Right cardiac atrium (tissue), 5 donors: ENCODE measurements around the gene ZDHHC17. TPM values are rescaled to one million over a fixed set of nuclear protein-coding genes. Genes with fewer than 3 reads are reported as not detected.

Experiments
- ATAC-seq, 2 donors: fragments of 200-7000 bp; cut with Tn5 transposase; one replicate each; pipeline versions ENCODE4 v1.8.0 to v1.9.1; 2020; ENCODE audit warnings: moderate library complexity in 2 of 2, mild to moderate bottlenecking in 1 of 2
- DNase-seq, 3 donors: peaks; one replicate each; pipeline ENCODE4 v3.0.0-alpha.2; 2020
- H3K27ac ChIP-seq: one replicate; pipeline ENCODE4 v1.5.1; 2013; ENCODE audit warnings: mild to moderate bottlenecking, low read length, control low read depth, moderate library complexity
- H3K27me3 ChIP-seq: one replicate; pipeline ENCODE4 v1.6.1; 2013; ENCODE audit not compliant: control insufficient read depth, insufficient read depth
- H3K4me1 ChIP-seq: one replicate; pipeline ENCODE4 v1.6.1; 2013; ENCODE audit warnings: low read length; ENCODE audit not compliant: control insufficient read depth, insufficient read depth
- H3K4me3 ChIP-seq: one replicate; pipeline ENCODE4 v1.5.1; 2013; ENCODE audit warnings: low read length, control low read depth
- H3K9me3 ChIP-seq: one replicate; pipeline ENCODE4 v1.6.1; 2013; ENCODE audit warnings: low read length; ENCODE audit not compliant: control insufficient read depth
- WGBS: extraction: QIAGEN DNeasy Blood & Tissue Kit; methylation state at CpG from one replicate; pipeline ENCODE4 v1.1.7; 2013; 5-methylcytosine and 5-hydroxymethylcytosine counted together
- intact Hi-C, 4 donors: fragments of 100-400 bp; cut with DNase I; formaldehyde crosslinking; loops; one replicate each; pipeline versions ENCODE4 v1.11.0 to v1.14.0; 2022 to 2023
- polyA plus RNA-seq: library from polyadenylated mRNA; stranded (reverse); fragments of 200-250 nt; gene quantifications from one replicate; pipeline ENCODE4 v1.2.3, GENCODE V29; 2013
- total RNA-seq, 4 donors: library from RNA; stranded (reverse); fragmentation: NEBNext Ultra II Directional; extraction: Animal tissue kit (Norgen Biotek cat#: 25700); gene quantifications; one replicate each; pipeline ENCODE4 v1.2.1, GENCODE V29; 2021
- donor health status: healthy with polysubstance abuse.
- donor health status: DM: no; HTN: yes; CAD: no.
- donor health status: DM: no; HTN: no; CAD: no.
- donor health status: DM: no; HTN: yes; CAD: no; lungs with severe emphysema.
- donor health status: DM: yes; HTN: yes; CAD: no.

The ZDHHC17 gene
- total and polyA plus RNA-seq, 5 donors = 11.7 to 30.4 (median 23.0) TPM

DNA sequence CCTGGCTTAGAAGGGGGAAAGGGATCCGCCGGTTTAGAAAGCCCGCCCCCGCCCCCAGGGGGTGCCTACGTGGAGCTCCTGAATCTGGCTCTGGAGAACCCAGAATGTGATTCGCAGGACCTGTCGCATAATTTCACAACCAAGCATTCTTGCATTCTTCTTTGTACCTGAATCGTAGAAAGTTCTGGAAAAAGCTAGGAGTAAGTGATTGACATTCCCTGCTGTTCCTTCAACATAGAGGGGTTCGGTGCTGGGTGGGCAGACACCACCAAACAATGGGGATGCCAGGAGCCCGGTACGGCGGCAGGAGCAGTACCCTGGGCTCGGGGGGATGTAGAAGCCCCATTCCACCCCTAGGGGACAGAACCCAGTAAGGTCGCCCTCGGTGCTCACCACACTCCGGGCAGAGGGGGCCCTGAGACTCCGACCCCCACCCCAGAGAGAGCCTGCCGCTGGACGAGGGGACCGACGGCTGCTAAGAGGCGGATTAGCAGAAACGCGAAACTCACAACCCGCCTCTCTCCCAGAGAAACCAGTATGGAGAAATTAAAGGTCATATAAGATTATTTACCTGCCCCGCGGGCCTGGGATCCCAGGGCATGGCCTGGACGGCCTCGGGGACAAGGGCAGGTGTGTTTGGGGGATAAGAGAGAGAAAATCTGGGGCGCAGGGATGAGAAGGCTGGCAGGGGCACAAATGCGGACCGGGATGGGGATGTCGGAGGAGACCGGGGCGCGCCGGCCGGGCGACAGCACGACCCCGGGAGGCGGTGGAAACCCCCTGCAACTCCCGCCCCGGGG is 114.4 kb downstream of the ZDHHC17 start:
- DNase-seq (peak; percentile 25 to 50 (median 50)), ATAC-seq (peak; percentile 22 to 30)
- Histone ChIP-seq H3K4me3 (peak overlapping the region; percentile 54), H3K27ac (peak overlapping the region; percentile 40), H3K27me3 (no peaks in the 10 kb centered on the region), H3K9me3 (no peaks in the 10 kb centered on the region), H3K4me1 (peaks cover 4% of the 10 kb centered on the region)
- 1% methylated on average over 44 of the region's 44 CpGs for WGBS
- intact Hi-C loops = no loop called here

DNA sequence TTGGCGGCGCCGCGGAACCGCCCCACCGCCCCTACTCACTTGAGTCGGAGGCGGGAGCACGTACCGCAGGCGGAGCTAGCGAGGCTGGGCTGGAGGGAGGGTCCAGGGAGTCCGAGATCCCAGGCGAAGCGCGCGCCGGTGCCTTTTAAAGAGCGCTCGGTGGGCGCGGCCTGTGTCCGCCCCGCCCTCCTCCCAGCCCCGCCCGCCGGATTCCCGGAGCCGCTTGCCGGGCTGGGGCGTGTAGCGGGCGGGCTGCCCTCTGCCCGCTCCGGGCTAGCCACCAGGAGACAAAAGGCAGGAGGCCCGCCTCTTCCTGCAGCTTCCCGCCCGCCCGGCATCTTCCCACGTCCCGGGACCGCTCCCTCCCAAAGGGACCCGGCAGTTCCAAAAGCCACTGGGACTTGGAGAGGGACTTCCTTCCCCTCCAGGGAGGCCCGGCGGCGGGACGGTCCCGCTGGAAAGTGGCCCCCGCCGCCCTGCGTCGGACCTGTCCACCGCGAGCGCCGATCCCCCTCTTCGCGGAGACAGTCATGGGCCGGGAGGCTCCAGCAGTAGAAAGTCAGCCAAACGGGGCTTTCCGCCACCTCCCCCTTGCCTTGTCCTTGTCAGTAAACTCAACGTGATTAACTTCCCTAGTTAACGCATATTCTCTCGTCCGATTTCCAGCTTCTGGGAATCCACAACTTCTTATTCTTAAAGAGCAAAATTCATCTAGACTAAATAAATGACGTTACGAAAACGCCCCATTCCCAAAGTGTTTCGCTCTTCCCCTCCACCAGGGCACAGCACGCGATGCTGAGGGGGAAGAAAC is 115.2 kb downstream of the ZDHHC17 start, which contains the start of gene CSRP2:
Gene CSRP2, minus strand, starts transcription at position 121 of the 811 bp plus-strand sequence. CDS start 12,759 bp downstream, outside the sequence.
- Histone ChIP-seq H3K4me3 (peak within 1 kb of the TSS; percentile 54), H3K4me1 (peaks cover 4% of the 10 kb centered on the region), H3K9me3 (no peaks in the 10 kb centered on the region), H3K27me3 (no peaks in the 10 kb centered on the region), H3K27ac (peak within 1 kb of the TSS; percentile 71)
- ATAC-seq (peak; percentile 98 to 99), DNase-seq (peak; percentile 90 to 96 (median 95))
- under 1% methylated on average over 71 of the region's 71 CpGs for WGBS
- intact Hi-C loops = no loop called here

DNA sequence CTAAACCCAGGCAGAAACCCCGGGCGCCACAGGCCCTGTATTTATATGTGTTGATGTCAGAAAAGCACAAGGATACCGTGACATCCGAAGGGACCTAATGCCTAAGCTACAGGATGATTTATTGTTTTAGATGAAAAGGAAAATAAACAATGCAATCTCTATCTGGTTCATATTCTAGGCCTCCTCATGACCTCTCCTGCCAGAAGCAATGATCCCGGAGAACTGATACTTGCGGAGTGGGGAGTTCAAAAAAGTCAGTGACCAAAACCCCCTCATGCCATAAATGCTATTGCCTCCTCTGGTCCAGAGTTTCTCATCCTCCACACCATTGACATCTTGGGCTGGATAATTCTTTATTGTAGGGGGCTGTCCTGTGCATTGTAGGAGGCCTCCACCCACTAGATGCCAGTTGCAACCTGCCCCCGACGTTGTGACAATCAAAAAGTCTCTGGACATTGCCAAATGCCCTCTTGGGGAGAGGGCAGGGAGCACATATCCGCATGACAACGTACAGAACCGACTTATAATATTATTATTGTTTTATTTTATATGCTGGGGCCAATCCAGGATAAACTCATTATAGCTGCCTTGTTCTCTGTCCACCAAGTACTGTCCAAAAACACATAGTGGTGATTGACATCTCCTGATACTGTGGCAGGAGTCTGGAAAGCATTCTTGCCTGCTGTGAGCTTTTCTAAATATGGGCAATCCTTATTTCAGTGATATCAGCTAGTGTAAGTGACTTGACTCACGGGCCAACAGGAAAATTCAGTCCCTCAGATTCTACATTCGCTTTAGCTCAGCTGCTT is 116.0 kb downstream of the ZDHHC17 start:
- peak overlapping the region; percentile 71 for H3K27ac ChIP-seq
- no peaks in the 10 kb centered on the region for H3K9me3 ChIP-seq
- peaks cover 2% of the 10 kb centered on the region for H3K4me1 ChIP-seq
- peak overlapping the region; percentile 54 for H3K4me3 ChIP-seq
- H3K27me3 ChIP-seq = no peaks in the 10 kb centered on the region
- no peak for ATAC-seq
- 32% methylated on average over 13 of the region's 13 CpGs for WGBS
- peak in 1 of 3 donors; percentile 30 for DNase-seq
- intact Hi-C loops = no loop called here

DNA sequence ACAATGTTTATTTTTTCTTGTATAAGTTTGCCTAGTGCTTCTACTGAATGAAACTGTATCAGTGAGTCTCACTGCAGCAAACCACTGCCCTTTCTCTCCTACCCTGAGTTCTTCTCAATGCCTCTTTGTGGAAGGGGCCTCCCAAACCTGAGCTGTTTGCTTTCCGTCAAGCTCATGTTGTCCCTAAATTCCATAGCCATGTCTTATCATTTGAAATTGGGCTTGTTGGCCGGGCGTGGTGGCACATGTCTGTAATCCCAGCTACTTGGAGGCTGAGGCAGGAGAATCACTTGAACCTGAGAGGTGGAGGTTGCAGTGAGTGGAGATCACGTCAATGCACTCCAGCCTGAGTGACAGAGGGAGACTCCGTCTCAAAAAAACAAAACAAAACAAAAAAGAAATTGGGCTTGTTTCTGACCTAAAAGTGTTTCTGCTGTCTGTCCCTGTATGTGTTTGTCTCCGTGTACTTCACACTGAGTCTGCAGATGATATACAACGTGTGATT is 116.7 kb downstream of the ZDHHC17 start:
- DNase-seq (no peak), ATAC-seq (no peak)
- WGBS = 76% methylated on average over 7 of the region's 7 CpGs
- intact Hi-C loops = no loop called here
- Histone ChIP-seq H3K9me3 (no peaks in the 10 kb centered on the region), H3K27me3 (no peaks in the 10 kb centered on the region), H3K4me1 (peaks cover 2% of the 10 kb centered on the region), H3K27ac (no peak overlapping the region), H3K4me3 (no peak overlapping the region)

DNA sequence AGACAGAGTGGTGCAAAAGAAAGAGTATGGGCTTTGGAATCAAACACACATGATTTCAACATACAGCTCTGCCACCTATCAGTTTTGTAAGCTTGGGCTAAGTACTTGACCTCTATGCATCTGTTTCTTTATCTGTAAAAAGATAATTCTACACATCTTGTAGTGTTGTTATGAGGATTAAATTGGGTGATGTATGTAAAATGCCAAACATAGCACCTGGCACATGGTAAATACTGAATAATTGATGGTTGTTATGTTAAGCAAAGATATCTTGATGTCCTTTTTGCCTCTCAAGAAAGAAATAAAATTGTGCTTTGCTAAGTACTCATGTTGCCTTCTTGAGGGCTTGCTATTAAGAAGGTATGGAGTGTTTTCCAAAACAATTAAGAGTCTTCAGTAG is 117.2 kb downstream of the ZDHHC17 start:
- no peaks in the 10 kb centered on the region for H3K9me3 ChIP-seq
- ATAC-seq (no peak), DNase-seq (no peak)
- no peak overlapping the region for H3K27ac ChIP-seq
- H3K27me3 ChIP-seq = no peaks in the 10 kb centered on the region
- H3K4me3 ChIP-seq = no peak overlapping the region
- intact Hi-C loops = no loop called here
- peaks cover 2% of the 10 kb centered on the region for H3K4me1 ChIP-seq

DNA sequence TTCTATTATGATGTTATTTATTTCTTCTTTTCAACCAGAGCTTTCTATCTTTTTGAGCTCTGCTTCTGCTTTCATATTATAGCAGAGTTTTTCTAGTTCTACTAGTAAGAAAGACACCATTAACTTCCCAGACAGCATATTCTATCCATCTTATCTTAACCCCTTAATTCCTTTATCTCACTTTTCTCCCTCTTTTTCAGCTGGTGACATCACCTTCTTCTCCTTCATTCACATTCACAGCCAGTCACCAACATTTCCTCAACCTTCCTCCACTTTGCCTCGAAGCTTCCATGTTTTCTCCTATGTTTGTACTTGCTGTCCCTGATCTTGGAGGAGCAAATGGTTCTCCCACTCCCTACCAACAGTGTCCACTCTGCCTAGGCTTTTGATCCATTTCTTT is 118.5 kb downstream of the ZDHHC17 start:
- H3K27me3 ChIP-seq = no peaks in the 10 kb centered on the region
- intact Hi-C loops = no loop called here
- DNase-seq = no peak
- WGBS = 77% methylated on average over 1 of the region's 1 CpG
- H3K9me3 ChIP-seq = no peaks in the 10 kb centered on the region
- H3K4me3 ChIP-seq = no peak overlapping the region
- no peak for ATAC-seq
- H3K27ac ChIP-seq = no peak overlapping the region
- peaks cover 2% of the 10 kb centered on the region for H3K4me1 ChIP-seq

DNA sequence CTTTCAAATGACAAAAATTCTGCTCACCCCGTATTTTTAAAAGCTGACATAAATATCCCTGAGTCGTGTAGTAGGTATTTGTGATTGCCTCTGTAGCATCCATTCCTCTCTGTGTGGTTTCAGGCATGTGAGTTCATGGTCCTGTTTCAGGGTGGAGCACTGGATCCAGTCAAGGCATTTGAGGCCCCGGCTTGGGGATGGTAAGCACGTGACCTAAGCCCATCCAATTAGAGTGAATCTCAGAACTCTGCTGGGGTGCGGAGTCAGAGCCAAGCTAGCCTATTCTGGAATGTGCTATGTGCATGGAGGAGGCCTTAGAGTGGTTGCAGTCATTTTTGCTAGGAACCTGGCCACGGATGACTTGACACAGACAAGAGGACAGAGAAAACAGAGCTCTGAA is 119.2 kb downstream of the ZDHHC17 start:
- ATAC-seq (no peak), DNase-seq (no peak)
- H3K4me3 ChIP-seq = no peak overlapping the region
- intact Hi-C loops = no loop called here
- 87% methylated on average over 6 of the region's 6 CpGs for WGBS
- H3K27ac ChIP-seq = no peak overlapping the region
- peaks cover 2% of the 10 kb centered on the region for H3K4me1 ChIP-seq
- H3K27me3 ChIP-seq = no peaks in the 10 kb centered on the region
- H3K9me3 ChIP-seq = no peaks in the 10 kb centered on the region

DNA sequence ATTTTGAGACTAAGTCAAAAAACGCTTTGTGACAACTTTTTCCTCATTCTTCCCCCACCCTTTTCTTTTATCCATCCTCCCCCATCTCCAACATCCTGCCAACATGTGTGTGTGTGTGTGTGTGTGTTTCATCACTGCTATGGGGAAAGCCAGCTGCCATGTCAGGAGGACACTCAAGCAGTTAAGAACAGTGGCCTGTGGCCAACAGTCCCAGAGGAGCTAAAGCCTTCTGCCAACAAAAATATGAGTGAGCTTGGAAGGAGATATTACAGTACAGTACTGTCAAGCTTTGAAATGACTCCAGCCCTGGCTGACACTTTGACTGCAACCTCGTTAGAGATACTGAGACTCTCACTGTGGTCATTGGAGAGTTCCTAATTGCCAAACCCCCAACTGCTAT is 119.9 kb downstream of the ZDHHC17 start:
- intact Hi-C loops = no loop called here
- WGBS = 32% methylated on average over 2 of the region's 2 CpGs
- Histone ChIP-seq H3K27me3 (no peaks in the 10 kb centered on the region), H3K4me1 (peaks cover 2% of the 10 kb centered on the region), H3K4me3 (no peak overlapping the region), H3K9me3 (no peaks in the 10 kb centered on the region), H3K27ac (no peak overlapping the region)
- ATAC-seq = peak; percentile 19 to 50
- DNase-seq = peak; percentile 71 to 76 (median 75)

DNA sequence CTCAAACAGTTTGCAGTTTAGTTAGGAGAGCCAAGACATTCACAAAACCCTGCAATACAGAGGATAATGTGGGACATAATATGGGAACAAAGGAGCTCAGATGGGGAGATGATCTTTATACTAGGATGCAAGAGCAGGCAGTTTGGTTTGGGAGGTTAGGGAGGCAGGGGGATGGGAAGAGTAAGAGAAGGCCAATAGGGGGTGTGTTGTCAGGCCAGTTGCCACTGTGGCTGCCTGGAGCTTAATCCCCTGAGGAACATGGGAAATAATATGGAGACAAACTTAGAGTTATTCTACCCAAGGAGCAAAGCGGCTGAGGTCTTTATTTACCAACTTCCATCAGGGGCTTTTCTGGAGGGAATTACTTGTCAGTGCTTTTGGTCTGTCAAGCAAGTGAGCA is 124.9 kb downstream of the ZDHHC17 start:
- intact Hi-C loops = no loop called here
- no peak overlapping the region for H3K27ac ChIP-seq
- DNase-seq = no peak
- H3K4me3 ChIP-seq = no peak overlapping the region
- 98% methylated on average over 1 of the region's 1 CpG for WGBS
- ATAC-seq = no peak
- H3K9me3 ChIP-seq = no peaks in the 10 kb centered on the region
- no peaks in the 10 kb centered on the region for H3K4me1 ChIP-seq
- H3K27me3 ChIP-seq = no peaks in the 10 kb centered on the region

DNA sequence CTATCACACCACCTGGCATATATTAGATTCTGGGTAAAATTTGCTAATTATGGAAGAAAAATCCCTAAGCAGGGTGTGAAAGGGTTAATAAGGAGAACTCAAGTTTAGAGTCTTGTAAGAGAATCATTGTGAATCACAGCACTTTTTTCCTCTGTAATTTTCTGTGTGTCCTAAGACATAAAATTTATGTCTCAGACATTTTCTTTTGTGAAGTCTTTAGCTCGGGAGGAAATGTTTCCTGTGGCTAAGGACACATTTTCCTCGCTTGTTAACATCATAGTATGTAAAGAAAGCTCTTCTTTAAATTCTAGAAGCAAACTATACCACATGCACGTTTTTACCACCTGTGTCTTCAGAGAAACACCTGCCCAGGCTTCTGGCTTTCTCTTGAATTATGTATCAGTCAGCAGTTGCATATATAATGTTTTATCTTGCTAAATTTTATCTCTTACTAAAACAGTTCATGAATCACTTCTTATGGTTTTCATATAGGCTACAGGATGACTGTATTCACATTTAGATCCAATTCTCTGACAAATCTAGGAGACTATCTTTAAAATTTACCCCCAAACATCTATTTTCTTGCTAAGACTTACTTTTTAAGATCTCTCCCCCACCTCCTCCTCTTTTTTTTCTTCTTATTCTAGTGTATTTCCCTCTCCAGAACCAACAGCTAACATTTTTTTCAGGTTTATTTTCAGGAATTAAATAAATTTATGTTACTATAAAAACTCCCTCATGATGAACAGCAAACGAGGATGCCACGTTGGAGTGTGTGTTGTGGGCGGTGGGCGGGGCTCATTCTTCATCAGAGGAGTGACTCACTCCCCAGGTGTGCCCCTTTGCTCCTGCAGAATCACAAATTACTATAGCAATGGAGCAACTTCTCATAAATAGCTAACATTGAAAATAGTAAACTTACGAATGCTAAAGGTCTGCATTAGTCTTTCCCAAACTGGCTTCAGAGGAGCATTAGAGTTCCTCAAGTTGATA is 126.5 kb downstream of the ZDHHC17 start:
- Histone ChIP-seq H3K9me3 (no peaks in the 10 kb centered on the region), H3K27ac (no peak overlapping the region), H3K27me3 (no peaks in the 10 kb centered on the region), H3K4me1 (no peaks in the 10 kb centered on the region), H3K4me3 (no peak overlapping the region)
- ATAC-seq = no peak
- DNase-seq = no peak
- WGBS = 62% methylated on average over 8 of the region's 8 CpGs
- intact Hi-C loops = no loop called here
